A549 (cell line): ENCODE data around the gene PRAC1. TPM values are rescaled to one million over a fixed set of nuclear protein-coding genes. Genes with fewer than 3 reads are reported as not detected.

Experiments
- ATAC-seq, 2 experiments: fragments of 200-7000 bp in 1 of 2; fragments of >200 bp in 1 of 2; cut with Nextera tagmentation in 1 of 2; cut with Tn5 transposase in 1 of 2; 3 replicates each; pipeline versions ENCODE4 v1.8.0 to v1.9.1; 2018 to 2020; ENCODE audit warnings: mild to moderate bottlenecking in 1 of 2, moderate library complexity in 1 of 2
- CTCF ChIA-PET: fragments of 300-600 bp; sonication (Branson Sonifier 250); formaldehyde crosslinking; extraction: SDS; loops from one replicate; lab custom pipeline; 2021; ENCODE audit warnings: antibody characterized with exemption, inconsistent platforms; lab: Yijun Ruan, JAX
- POLR2A ChIA-PET: fragments of 350-600 bp; formaldehyde crosslinking; extraction: SDS; loops from one replicate; lab custom pipeline; 2021; ENCODE audit warnings: antibody characterized with exemption, inconsistent platforms; lab: Yijun Ruan, JAX
- DNase-seq, 2 experiments: peaks; one replicate each; pipeline versions ENCODE4 v3.0.0 to v3.0.0-alpha.2; 2011 to 2016; ENCODE audit warnings: low read depth in 1 of 2, low spot score in 1 of 2
- FAIRE-seq: peaks from 2 replicates; lab custom pipeline; 2011; peaks lifted over from hg19 to GRCh38; lab: Jason Lieb, UNC
- H3K27ac ChIP-seq, 2 experiments: fragments of >200 bp; sonication (Bioruptor Twin); formaldehyde crosslinking; 3 replicates each; pipeline ENCODE4 v1.5.1; 2016 to 2017
- H3K4me1 ChIP-seq: fragments of >200 bp; sonication (Bioruptor Twin); formaldehyde crosslinking; 3 replicates; pipeline ENCODE4 v1.6.1; 2016
- H3K4me2 ChIP-seq: fragments of >200 bp; sonication (Bioruptor Twin); formaldehyde crosslinking; 3 replicates; pipeline ENCODE4 v1.6.1; 2016
- H3K4me3 ChIP-seq: fragments of >200 bp; sonication (Bioruptor Twin); formaldehyde crosslinking; 3 replicates; pipeline ENCODE4 v1.5.1; 2016
- H3K9me3 ChIP-seq: fragments of >200 bp; sonication (Bioruptor Twin); formaldehyde crosslinking; 3 replicates; pipeline ENCODE4 v1.6.1; 2016
- BHLHE40 ChIP-seq: IDR thresholded peaks from 2 replicates; pipeline ENCODE4 v1.6.1; 2012; ENCODE audit warnings: low read depth, low read length, inconsistent platforms
- CBX2 ChIP-seq: fragments of 200-600 bp; sonication (generic); IDR thresholded peaks from 2 replicates; pipeline ENCODE4 v1.6.1; 2016; ENCODE audit warnings: low read depth, mild to moderate bottlenecking, borderline replicate concordance
- CEBPB ChIP-seq, 2 experiments: fragments of >200 bp in 1 of 2; sonication (Bioruptor Twin) in 1 of 2; formaldehyde crosslinking in 1 of 2; IDR thresholded peaks; 2 replicates each; pipeline ENCODE4 v1.6.1; 2012 to 2016
- CHD2 ChIP-seq: fragments of 150-350 bp; IDR thresholded peaks from 2 replicates; pipeline ENCODE4 v1.6.1; 2014; ENCODE audit warnings: low read length; ENCODE audit not compliant: partially characterized antibody
- EHMT2 ChIP-seq: fragments of 200-600 bp; sonication (generic); IDR thresholded peaks from 2 replicates; pipeline ENCODE4 v1.6.1; 2016; ENCODE audit warnings: antibody characterized with exemption, low read depth, mild to moderate bottlenecking, moderate library complexity
- FOXS1 ChIP-seq: fragments of 250-450 bp; sonication (Bioruptor Pico); IDR thresholded peaks from 2 replicates; pipeline ENCODE4 v1.5.0; 2020; ENCODE audit warnings: mild to moderate bottlenecking, moderate library complexity
- GATA3 ChIP-seq: IDR thresholded peaks from 2 replicates; pipeline ENCODE4 v1.6.1; 2012; ENCODE audit warnings: borderline replicate concordance
- HOXA7 ChIP-seq: fragments of 250-450 bp; sonication (Bioruptor Pico); IDR thresholded peaks from 2 replicates; pipeline ENCODE4 v1.5.0; 2020; ENCODE audit warnings: mild to moderate bottlenecking, moderate library complexity
- HOXB5 ChIP-seq: fragments of 250-450 bp; sonication (Bioruptor Pico); IDR thresholded peaks from 2 replicates; pipeline ENCODE4 v1.5.0; 2020; ENCODE audit warnings: mild to moderate bottlenecking, moderate library complexity
- JUN ChIP-seq, 2 experiments: fragments of >200 bp; sonication (Bioruptor Twin); formaldehyde crosslinking; IDR thresholded peaks; 2 replicates in 1 of 2; 3 replicates in 1 of 2; pipeline ENCODE4 v1.6.1; 2016 to 2017
- KDM5A ChIP-seq: fragments of 200-600 bp; sonication (generic); IDR thresholded peaks from 2 replicates; pipeline ENCODE4 v1.6.1; 2016; ENCODE audit warnings: antibody characterized with exemption, mild to moderate bottlenecking
- RAD21 ChIP-seq, 2 experiments: fragments of >200 bp in 1 of 2; sonication (Bioruptor Twin) in 1 of 2; formaldehyde crosslinking in 1 of 2; IDR thresholded peaks in 1 of 2; conservative IDR thresholded peaks in 1 of 2; 2 replicates in 1 of 2; 3 replicates in 1 of 2; pipeline ENCODE4 v1.6.1; 2012 to 2018; ENCODE audit warnings: inconsistent platforms in 1 of 2
- SREBF2 ChIP-seq: fragments of 450-650 bp; IDR thresholded peaks from 2 replicates; pipeline ENCODE4 v1.6.1; 2014; ENCODE audit warnings: mild to moderate bottlenecking, moderate library complexity
- TP53 ChIP-seq: fragments of 250-450 bp; sonication (Bioruptor Pico); IDR thresholded peaks from 2 replicates; pipeline ENCODE4 v1.5.0; 2021; ENCODE audit warnings: mild to moderate bottlenecking, moderate library complexity
- ZSCAN20 ChIP-seq: fragments of 250-450 bp; sonication (Bioruptor Pico); IDR thresholded peaks from 2 replicates; pipeline ENCODE4 v1.8.0; 2022; ENCODE audit warnings: mild to moderate bottlenecking, moderate library complexity
- WGBS: methylation state at CpG from one replicate; pipeline ENCODE4 v1.1.6; 2017; ENCODE audit errors: missing lambda C conversion rate; 5-methylcytosine and 5-hydroxymethylcytosine counted together
- polyA plus RNA-seq, 4 experiments: library from polyadenylated mRNA; depleted of rRNA in 3 of 4; stranded (reverse); fragments of >200 nt; fragmentation: RNase III in 1 of 4; extraction: RNeasy Plus Mini Kit Qiagen cat#74134 plus additional on column Dnase treatment in 1 of 4; gene quantifications; 2 replicates in 3 of 4; 3 replicates in 1 of 4; pipeline ENCODE4 v1.2.3, GENCODE V29; 2011 to 2017
- small RNA-seq, 6 experiments: library from RNA; depleted of rRNA; stranded (forward); fragments of <200 nt; gene quantifications; one replicate each; pipeline ENCODE3, GENCODE V24; 2012
- TF ChIP-seq, protein P1 (sequence below): fragments of 250-450 bp; sonication (Bioruptor Pico); IDR thresholded peaks from 2 replicates; pipeline ENCODE4 v1.5.0; 2020; ENCODE audit warnings: low read depth, mild to moderate bottlenecking, moderate library complexity
- TF ChIP-seq, protein P2 (sequence below): fragments of 150-350 bp; IDR thresholded peaks from 2 replicates; pipeline ENCODE4 v1.6.1; 2014; ENCODE audit warnings: low read depth, mild to moderate bottlenecking, low read length
- TF ChIP-seq, protein P3 (sequence below): fragments of >200 bp; sonication (Bioruptor Twin); formaldehyde crosslinking; IDR thresholded peaks from 3 replicates; pipeline ENCODE4 v1.5.1; 2016
- TF ChIP-seq, protein P4 (sequence below): IDR thresholded peaks from 2 replicates; pipeline ENCODE4 v1.6.1; 2012

Gene PRAC1
- polyA plus RNA-seq, 2 of the 4 experiments (the other 2 are of a cell fraction) = not detected

DNA sequence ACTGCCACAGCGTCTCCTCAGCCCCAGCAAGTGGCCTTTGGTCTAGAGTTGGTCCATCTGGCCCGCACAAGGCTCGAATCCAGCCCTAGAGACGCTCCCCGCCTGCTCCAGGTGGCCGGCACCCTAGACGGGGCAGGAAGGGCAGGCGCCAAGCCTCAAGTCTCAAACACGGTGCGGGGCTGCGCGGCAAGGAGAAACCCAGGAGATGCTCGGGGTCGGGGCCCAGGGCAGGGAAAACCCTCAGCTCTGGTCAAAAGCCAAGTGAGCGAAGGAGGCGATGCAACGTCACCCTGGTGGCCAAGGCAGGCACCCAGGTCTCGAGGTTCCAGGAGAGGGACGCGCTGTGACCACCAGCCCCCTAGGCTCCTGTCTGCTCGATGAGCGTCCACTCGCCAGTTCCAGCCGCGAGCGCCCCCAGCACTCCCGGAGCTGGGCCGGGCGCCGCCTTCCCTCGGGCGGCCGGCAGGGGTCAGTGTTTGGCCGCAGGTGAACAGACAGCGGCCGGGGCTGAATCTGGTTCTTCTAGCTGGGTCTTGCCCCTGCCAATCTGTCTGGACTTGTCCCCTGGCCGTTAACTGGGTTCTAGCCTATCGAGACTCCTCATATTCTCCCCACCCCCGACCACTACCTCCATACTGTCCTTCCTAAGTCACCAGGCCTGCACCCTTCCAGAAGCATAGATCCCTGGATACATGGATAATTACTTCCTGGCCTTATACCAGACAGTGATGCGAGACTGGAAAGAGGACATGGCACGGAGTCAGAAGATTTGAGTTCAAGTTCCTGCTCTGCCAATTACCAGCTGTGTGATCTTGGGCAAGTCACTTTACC is 44.0 kb downstream of the PRAC1 start (continued):
- TF ChIP-seq KDM5A = peak; percentile 50; the same call in 1 of the 2 replicates
- peak; percentile 91 to 97 for TF ChIP-seq RAD21 (conservative IDR thresholded peaks at IDR 0.05 in 1 of 2, IDR thresholded peaks at IDR 0.05 in 1 of 2)
- no peak for TF ChIP-seq GATA3
- peak; percentile 23 for TF ChIP-seq CHD2
- TF ChIP-seq BHLHE40 = no peak
- TF ChIP-seq ZSCAN20 (CRISPR knock-in tag) = no peak
- no peak for TF ChIP-seq HOXA7 (CRISPR knock-in tag)

DNA sequence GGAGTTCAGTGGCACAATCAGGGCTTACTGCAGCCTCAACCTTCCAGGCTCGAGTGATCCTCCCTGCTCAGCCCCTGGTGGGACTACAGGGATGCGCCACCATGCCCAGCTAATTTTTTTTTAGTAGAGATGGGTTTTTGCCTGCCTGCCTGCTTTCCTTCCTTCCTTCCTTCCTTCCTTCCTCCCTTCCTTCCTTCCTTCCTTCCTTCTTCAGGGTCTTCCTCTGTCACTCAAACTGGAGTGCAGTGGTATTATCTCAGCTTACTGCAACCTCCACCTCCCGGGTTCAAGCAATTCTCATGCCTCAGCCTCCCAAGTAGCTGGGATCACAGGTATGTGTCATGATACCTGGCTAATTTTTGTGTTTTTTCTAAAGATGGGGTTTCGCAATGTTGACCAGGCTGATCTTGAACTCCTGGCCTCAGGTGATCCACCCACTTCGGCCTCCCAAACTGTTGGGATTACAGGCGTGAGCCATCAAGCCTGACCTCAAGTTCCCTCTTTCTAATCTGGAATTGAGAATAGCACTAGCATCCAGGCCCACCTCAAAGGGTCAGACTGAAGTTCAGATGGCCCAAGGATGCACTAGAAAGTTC is 45.3 kb downstream of the PRAC1 start:
- ChIA-PET CTCF (interaction anchor here (1.1 to 22.8 kb wide), 16 partner anchors 9 to 550 kb away, joined by 3 to 565 read pairs (median 17); partner anchors contain the start of genes HOXB13, PRAC1 and PRAC2), POLR2A (no interaction called here)
- no peak overlapping the region for H3K27ac ChIP-seq
- H3K4me3 ChIP-seq = no peak overlapping the region
- no peaks in the 10 kb centered on the region for H3K9me3 ChIP-seq
- no peak overlapping the region for H3K4me2 ChIP-seq
- no peak for FAIRE-seq
- no peak for DNase-seq
- WGBS = 87% methylated on average over 6 of the region's 6 CpGs
- H3K4me1 ChIP-seq = peaks cover 10% of the 10 kb centered on the region; the same call in 2 of the 3 replicates
- ATAC-seq = no peak
- TF ChIP-seq CEBPB (IDR thresholded peaks at IDR 0.05) (peak in 1 of 2 experiments; percentile 67; a peak in 2 of 4 replicates), TP53 (CRISPR knock-in tag) (no peak)
- TF ChIP-seq, all 56 proteins: peak for 1

DNA sequence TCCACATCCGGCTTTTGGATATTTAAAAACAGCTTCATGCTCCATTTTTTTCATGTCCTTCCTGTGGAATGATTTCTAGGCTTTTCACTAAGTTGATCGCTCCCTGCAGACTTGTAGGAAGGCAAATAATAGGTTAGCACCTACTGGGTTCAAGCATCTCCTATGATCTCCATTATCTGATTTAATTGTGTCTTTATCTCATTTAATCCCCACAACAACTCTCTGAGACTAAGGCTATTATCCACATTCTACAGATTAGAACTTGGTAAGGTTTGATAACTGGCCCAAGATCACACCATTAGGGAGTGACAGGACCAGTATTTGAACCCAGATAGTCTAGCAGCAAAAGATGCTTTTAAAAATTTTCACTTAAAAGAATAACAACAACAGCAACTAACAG is 50.0 kb downstream of the PRAC1 start:
- H3K9me3 ChIP-seq = no peaks in the 10 kb centered on the region
- peak overlapping the region; percentile 61; the same call in 2 of the 3 replicates for H3K4me2 ChIP-seq
- POLR2A ChIA-PET = interaction anchor here (1.2 kb wide), 2 partner anchors 9 to 207 kb away, joined by 3 to 4 read pairs; no protein-coding TSS in a partner anchor
- H3K27ac ChIP-seq = peak overlapping the region in 1 of 2 experiments; percentile 69; a peak in 3 of 6 replicates
- peak; percentile 76 for FAIRE-seq
- CTCF ChIA-PET = interaction anchor here (0.6 to 22.8 kb wide), 71 partner anchors 10 to 1480 kb away, joined by 3 to 565 read pairs (median 6); partner anchors contain the start of genes HOXB13 and PRAC2
- no peak for DNase-seq
- H3K4me1 ChIP-seq = peaks cover 3% of the 10 kb centered on the region; the same call in 1 of the 3 replicates
- 79% methylated on average over 2 of the region's 2 CpGs for WGBS
- H3K4me3 ChIP-seq = no peak overlapping the region
- 0 out of 6 replicates have a peak, but pooled peaks of 1 of the 2 experiments have one; percentile 14 for ATAC-seq
- TF ChIP-seq, protein P1, sequence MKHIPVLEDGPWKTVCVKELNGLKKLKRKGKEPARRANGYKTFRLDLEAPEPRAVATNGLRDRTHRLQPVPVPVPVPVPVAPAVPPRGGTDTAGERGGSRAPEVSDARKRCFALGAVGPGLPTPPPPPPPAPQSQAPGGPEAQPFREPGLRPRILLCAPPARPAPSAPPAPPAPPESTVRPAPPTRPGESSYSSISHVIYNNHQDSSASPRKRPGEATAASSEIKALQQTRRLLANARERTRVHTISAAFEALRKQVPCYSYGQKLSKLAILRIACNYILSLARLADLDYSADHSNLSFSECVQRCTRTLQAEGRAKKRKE (CRISPR knock-in tag) = no peak
- TF ChIP-seq HOXB5 (CRISPR knock-in tag) (no peak), FOXS1 (no peak), CBX2 (no peak), EHMT2 (no peak), RAD21 (conservative IDR thresholded peaks at IDR 0.05 in 1 of 2, IDR thresholded peaks at IDR 0.05 in 1 of 2) (no peak), SREBF2 (no peak), JUN (IDR thresholded peaks at IDR 0.05) (no peak)
- TF ChIP-seq, protein P2, sequence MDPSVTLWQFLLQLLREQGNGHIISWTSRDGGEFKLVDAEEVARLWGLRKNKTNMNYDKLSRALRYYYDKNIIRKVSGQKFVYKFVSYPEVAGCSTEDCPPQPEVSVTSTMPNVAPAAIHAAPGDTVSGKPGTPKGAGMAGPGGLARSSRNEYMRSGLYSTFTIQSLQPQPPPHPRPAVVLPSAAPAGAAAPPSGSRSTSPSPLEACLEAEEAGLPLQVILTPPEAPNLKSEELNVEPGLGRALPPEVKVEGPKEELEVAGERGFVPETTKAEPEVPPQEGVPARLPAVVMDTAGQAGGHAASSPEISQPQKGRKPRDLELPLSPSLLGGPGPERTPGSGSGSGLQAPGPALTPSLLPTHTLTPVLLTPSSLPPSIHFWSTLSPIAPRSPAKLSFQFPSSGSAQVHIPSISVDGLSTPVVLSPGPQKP = no peak
- TF ChIP-seq, protein P3, sequence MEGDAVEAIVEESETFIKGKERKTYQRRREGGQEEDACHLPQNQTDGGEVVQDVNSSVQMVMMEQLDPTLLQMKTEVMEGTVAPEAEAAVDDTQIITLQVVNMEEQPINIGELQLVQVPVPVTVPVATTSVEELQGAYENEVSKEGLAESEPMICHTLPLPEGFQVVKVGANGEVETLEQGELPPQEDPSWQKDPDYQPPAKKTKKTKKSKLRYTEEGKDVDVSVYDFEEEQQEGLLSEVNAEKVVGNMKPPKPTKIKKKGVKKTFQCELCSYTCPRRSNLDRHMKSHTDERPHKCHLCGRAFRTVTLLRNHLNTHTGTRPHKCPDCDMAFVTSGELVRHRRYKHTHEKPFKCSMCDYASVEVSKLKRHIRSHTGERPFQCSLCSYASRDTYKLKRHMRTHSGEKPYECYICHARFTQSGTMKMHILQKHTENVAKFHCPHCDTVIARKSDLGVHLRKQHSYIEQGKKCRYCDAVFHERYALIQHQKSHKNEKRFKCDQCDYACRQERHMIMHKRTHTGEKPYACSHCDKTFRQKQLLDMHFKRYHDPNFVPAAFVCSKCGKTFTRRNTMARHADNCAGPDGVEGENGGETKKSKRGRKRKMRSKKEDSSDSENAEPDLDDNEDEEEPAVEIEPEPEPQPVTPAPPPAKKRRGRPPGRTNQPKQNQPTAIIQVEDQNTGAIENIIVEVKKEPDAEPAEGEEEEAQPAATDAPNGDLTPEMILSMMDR = no peak
- TF ChIP-seq, protein P4, sequence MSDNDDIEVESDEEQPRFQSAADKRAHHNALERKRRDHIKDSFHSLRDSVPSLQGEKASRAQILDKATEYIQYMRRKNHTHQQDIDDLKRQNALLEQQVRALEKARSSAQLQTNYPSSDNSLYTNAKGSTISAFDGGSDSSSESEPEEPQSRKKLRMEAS = no peak
- TF ChIP-seq, all 56 proteins: peak for 0

Small RNAs within 50 kb of the gene (small RNA-seq; reads per million reads assigned to genes)
- 0 reads per million in 6 experiments for gene AC091179.2
- gene COX6B1P2 = 0 reads per million in 6 experiments
- 0 reads per million in 6 experiments for gene MIR3185
- gene RF02132 = 0 reads per million in 6 experiments
- 0 reads per million in 6 experiments for gene RF02133
- 0 reads per million in 6 experiments for gene RN7SL125P

Other genes starting within 250 kb of the PRAC1 start
- gene HOXB1, start 191.5 kb downstream of the PRAC1 start, polyA plus RNA-seq (2011; rRNA removed) = not detected in 2 replicates
- gene HOXB1, start 191.5 kb downstream of the PRAC1 start, polyA plus RNA-seq (2017; fragmentation: RNase III; extraction: RNeasy Plus Mini Kit Qiagen cat#74134 plus additional on column Dnase treatment) = not detected in 3 replicates
- gene HOXB2, start 177.4 kb downstream of the PRAC1 start, polyA plus RNA-seq (2011; rRNA removed) = 2.6 and 2.7 TPM in 2 replicates
- 0.58 to 0.65 TPM (median 0.60 TPM) in 3 replicates for gene HOXB2, start 177.4 kb downstream of the PRAC1 start, polyA plus RNA-seq (2017; fragmentation: RNase III; extraction: RNeasy Plus Mini Kit Qiagen cat#74134 plus additional on column Dnase treatment)
- gene HOXB4, start 144.2 kb downstream of the PRAC1 start, polyA plus RNA-seq (2011; rRNA removed) = 0.74 and 0.75 TPM in 2 replicates
- 0.24 to 0.37 TPM (median 0.30 TPM) in 3 replicates for gene HOXB4, start 144.2 kb downstream of the PRAC1 start, polyA plus RNA-seq (2017; fragmentation: RNase III; extraction: RNeasy Plus Mini Kit Qiagen cat#74134 plus additional on column Dnase treatment)
- 11.6 and 17.0 TPM in 2 replicates for gene HOXB3, start 132.3 kb downstream of the PRAC1 start, polyA plus RNA-seq (2011; rRNA removed)
- gene HOXB3, start 132.3 kb downstream of the PRAC1 start, polyA plus RNA-seq (2017; fragmentation: RNase III; extraction: RNeasy Plus Mini Kit Qiagen cat#74134 plus additional on column Dnase treatment) = 7.0 to 10.2 TPM (median 8.6 TPM) in 3 replicates
- 2.5 and 2.7 TPM in 2 replicates for gene HOXB5, start 128.7 kb downstream of the PRAC1 start, polyA plus RNA-seq (2011; rRNA removed)
- 2.1 to 3.0 TPM (median 2.4 TPM) in 3 replicates for gene HOXB5, start 128.7 kb downstream of the PRAC1 start, polyA plus RNA-seq (2017; fragmentation: RNase III; extraction: RNeasy Plus Mini Kit Qiagen cat#74134 plus additional on column Dnase treatment)
- gene HOXB6, start 117.5 kb downstream of the PRAC1 start, polyA plus RNA-seq (2011; rRNA removed) = 9.4 and 10.2 TPM in 2 replicates
- gene HOXB6, start 117.5 kb downstream of the PRAC1 start, polyA plus RNA-seq (2017; fragmentation: RNase III; extraction: RNeasy Plus Mini Kit Qiagen cat#74134 plus additional on column Dnase treatment) = 12.3 to 14.9 TPM (median 14.7 TPM) in 3 replicates
- gene HOXB7, start 111.5 kb downstream of the PRAC1 start, polyA plus RNA-seq (2011; rRNA removed) = 15.4 and 22.3 TPM in 2 replicates
- gene HOXB7, start 111.5 kb downstream of the PRAC1 start, polyA plus RNA-seq (2017; fragmentation: RNase III; extraction: RNeasy Plus Mini Kit Qiagen cat#74134 plus additional on column Dnase treatment) = 27.4 to 32.3 TPM (median 27.4 TPM) in 3 replicates
- gene HOXB8, start 107.2 kb downstream of the PRAC1 start, polyA plus RNA-seq (2011; rRNA removed) = 8.9 and 11.1 TPM in 2 replicates
- 4.6 to 5.8 TPM (median 4.7 TPM) in 3 replicates for gene HOXB8, start 107.2 kb downstream of the PRAC1 start, polyA plus RNA-seq (2017; fragmentation: RNase III; extraction: RNeasy Plus Mini Kit Qiagen cat#74134 plus additional on column Dnase treatment)
- gene HOXB9, start 96.2 kb downstream of the PRAC1 start, polyA plus RNA-seq (2011; rRNA removed) = 22.0 and 24.6 TPM in 2 replicates
- gene HOXB9, start 96.2 kb downstream of the PRAC1 start, polyA plus RNA-seq (2017; fragmentation: RNase III; extraction: RNeasy Plus Mini Kit Qiagen cat#74134 plus additional on column Dnase treatment) = 5.6 to 7.3 TPM (median 6.2 TPM) in 3 replicates
- not detected in 2 replicates for gene PRAC2, start 667 bp upstream of the PRAC1 start, polyA plus RNA-seq (2011; rRNA removed)
- gene PRAC2, start 667 bp upstream of the PRAC1 start, polyA plus RNA-seq (2017; fragmentation: RNase III; extraction: RNeasy Plus Mini Kit Qiagen cat#74134 plus additional on column Dnase treatment) = not detected in 3 replicates
- 3.2 and 3.4 TPM in 2 replicates for gene HOXB13, start 6.2 kb upstream of the PRAC1 start, polyA plus RNA-seq (2011; rRNA removed)
- 3.0 to 3.5 TPM (median 3.2 TPM) in 3 replicates for gene HOXB13, start 6.2 kb upstream of the PRAC1 start, polyA plus RNA-seq (2017; fragmentation: RNase III; extraction: RNeasy Plus Mini Kit Qiagen cat#74134 plus additional on column Dnase treatment)
- 7.8 and 8.9 TPM in 2 replicates for gene TTLL6, start 94.7 kb upstream of the PRAC1 start, polyA plus RNA-seq (2011; rRNA removed)
- gene TTLL6, start 94.7 kb upstream of the PRAC1 start, polyA plus RNA-seq (2017; fragmentation: RNase III; extraction: RNeasy Plus Mini Kit Qiagen cat#74134 plus additional on column Dnase treatment) = 1.1 to 1.6 TPM (median 1.3 TPM) in 3 replicates
- 194 and 199 TPM in 2 replicates for gene CALCOCO2, start 108.5 kb upstream of the PRAC1 start, polyA plus RNA-seq (2011; rRNA removed)
- 71.6 to 74.5 TPM (median 72.5 TPM) in 3 replicates for gene CALCOCO2, start 108.5 kb upstream of the PRAC1 start, polyA plus RNA-seq (2017; fragmentation: RNase III; extraction: RNeasy Plus Mini Kit Qiagen cat#74134 plus additional on column Dnase treatment)
- 287 and 394 TPM in 2 replicates for gene ATP5MC1, start 170.3 kb upstream of the PRAC1 start, polyA plus RNA-seq (2011; rRNA removed)
- gene ATP5MC1, start 170.3 kb upstream of the PRAC1 start, polyA plus RNA-seq (2017; fragmentation: RNase III; extraction: RNeasy Plus Mini Kit Qiagen cat#74134 plus additional on column Dnase treatment) = 545 to 704 TPM (median 623 TPM) in 3 replicates
- gene UBE2Z, start 185.9 kb upstream of the PRAC1 start, polyA plus RNA-seq (2011; rRNA removed) = 174 and 196 TPM in 2 replicates
- gene UBE2Z, start 185.9 kb upstream of the PRAC1 start, polyA plus RNA-seq (2017; fragmentation: RNase III; extraction: RNeasy Plus Mini Kit Qiagen cat#74134 plus additional on column Dnase treatment) = 104 to 114 TPM (median 109 TPM) in 3 replicates
- gene SNF8, start 222.3 kb upstream of the PRAC1 start, polyA plus RNA-seq (2011; rRNA removed) = 187 and 209 TPM in 2 replicates
- 298 to 323 TPM (median 320 TPM) in 3 replicates for gene SNF8, start 222.3 kb upstream of the PRAC1 start, polyA plus RNA-seq (2017; fragmentation: RNase III; extraction: RNeasy Plus Mini Kit Qiagen cat#74134 plus additional on column Dnase treatment)
- 6.1 and 6.3 TPM in 2 replicates for gene GIP, start 246.1 kb upstream of the PRAC1 start, polyA plus RNA-seq (2011; rRNA removed)
- 3.5 to 5.2 TPM (median 5.2 TPM) in 3 replicates for gene GIP, start 246.1 kb upstream of the PRAC1 start, polyA plus RNA-seq (2017; fragmentation: RNase III; extraction: RNeasy Plus Mini Kit Qiagen cat#74134 plus additional on column Dnase treatment)